ENCODE data around the gene SHB. TPM values are rescaled to one million over a fixed set of nuclear protein-coding genes. Genes with fewer than 3 reads are reported as not detected.

Gene SHB
- total and polyA plus RNA-seq, 2 of the 13 experiments (the other 11 are each of a cell fraction or from before 2014, with no cell fraction given), result 19.4 to 20.7 TPM

- TF ChIP-seq GMEB2 (CRISPR knock-in tag; IDR thresholded peaks at IDR 0.05; ENCODE audit: low read depth), result no peak
- no peak for TF ChIP-seq ZNF256 (CRISPR knock-in tag; conservative IDR thresholded peaks at IDR 0.05)
- no peak for TF ChIP-seq KDM3A (CRISPR knock-in tag; IDR thresholded peaks at IDR 0.05; ENCODE audit: low read depth)
- TF ChIP-seq HNF1B (CRISPR knock-in tag; IDR thresholded peaks at IDR 0.05), result no peak
- no peak for TF ChIP-seq HDAC6 (IDR thresholded peaks at IDR 0.05; ENCODE audit: low read depth, low read length)
- no peak for TF ChIP-seq ATF7 (IDR thresholded peaks at IDR 0.05)
- no peak for TF ChIP-seq ATF7 (CRISPR knock-in tag; IDR thresholded peaks at IDR 0.05)
- TF ChIP-seq ZSCAN31 (CRISPR knock-in tag; IDR thresholded peaks at IDR 0.05; ENCODE audit: low read depth), result no peak
- TF ChIP-seq GABPA (IDR thresholded peaks at IDR 0.05; ENCODE audit: low read depth, low read length), result no peak
- TF ChIP-seq GABPA (CRISPR knock-in tag; IDR thresholded peaks at IDR 0.05; ENCODE audit: low read depth), result no peak
- no peak for TF ChIP-seq PREB (CRISPR knock-in tag; IDR thresholded peaks at IDR 0.05)
- TF ChIP-seq IRF1 (CRISPR knock-in tag; IDR thresholded peaks at IDR 0.05; ENCODE audit: low read depth), result no peak
- TF ChIP-seq MEIS2 (CRISPR knock-in tag; IDR thresholded peaks at IDR 0.05), result peak; percentile 83
- no peak for TF ChIP-seq ZNF792 (CRISPR knock-in tag; IDR thresholded peaks at IDR 0.05)
- peak; percentile 46; the same call in 1 of the 2 replicates for TF ChIP-seq PAXIP1 (CRISPR knock-in tag; conservative IDR thresholded peaks at IDR 0.05)
- TF ChIP-seq GATAD1 (CRISPR knock-in tag; IDR thresholded peaks at IDR 0.05), result no peak
- TF ChIP-seq ZNF251 (CRISPR knock-in tag; IDR thresholded peaks at IDR 0.05), result no peak
- TF ChIP-seq ZNF569 (CRISPR knock-in tag; IDR thresholded peaks at IDR 0.05; ENCODE audit: borderline replicate concordance), result no peak
Measured at GRCh38 chr9:38062498-38063362, 6.3 kb downstream of the SHB start (continued).

All from HepG2 (cell line).